NCI-H510A (cell line): ENCODE results near the gene PIGN.
"Not testable (repeated sequence)": the region's sequence is repeated elsewhere in the genome, so short reads cannot be mapped to it uniquely, and the experiment has no call there.

ENCODE experiments used
- DNase-seq: peaks from one replicate; lab custom pipeline; 2025; lab: John Stamatoyannopoulos, UW

The PIGN gene

DNA sequence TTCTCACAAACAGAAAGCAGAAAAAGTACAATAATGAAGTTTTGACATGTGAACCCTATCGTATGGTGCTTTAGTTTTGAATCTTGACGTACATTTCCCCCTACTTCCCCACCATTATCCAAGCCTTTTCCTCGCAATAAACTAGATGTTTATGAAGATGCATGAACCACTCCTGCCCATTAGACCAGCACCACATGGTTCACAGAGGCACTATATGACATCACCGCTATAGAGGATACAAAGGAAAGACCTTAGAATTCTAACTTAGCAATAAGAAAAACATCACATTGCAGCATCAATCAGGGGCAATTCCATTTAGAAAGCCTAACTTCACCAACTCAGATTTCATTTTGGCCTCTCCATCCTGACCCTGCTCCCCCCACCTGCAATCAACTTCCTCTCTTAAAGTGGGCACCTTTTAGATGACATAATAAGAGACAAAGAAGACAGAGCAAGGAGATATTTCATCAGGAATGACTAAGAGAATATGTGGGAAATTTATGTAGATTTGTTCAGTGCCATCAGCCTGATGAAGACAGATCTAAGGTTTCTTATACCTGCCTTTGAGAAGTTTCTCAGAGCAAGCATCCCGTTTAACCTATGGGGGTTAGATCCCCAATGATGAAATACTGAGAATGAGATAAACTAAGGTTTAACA lies 124.9 kb downstream of the PIGN start:
- no peak for DNase-seq

DNA sequence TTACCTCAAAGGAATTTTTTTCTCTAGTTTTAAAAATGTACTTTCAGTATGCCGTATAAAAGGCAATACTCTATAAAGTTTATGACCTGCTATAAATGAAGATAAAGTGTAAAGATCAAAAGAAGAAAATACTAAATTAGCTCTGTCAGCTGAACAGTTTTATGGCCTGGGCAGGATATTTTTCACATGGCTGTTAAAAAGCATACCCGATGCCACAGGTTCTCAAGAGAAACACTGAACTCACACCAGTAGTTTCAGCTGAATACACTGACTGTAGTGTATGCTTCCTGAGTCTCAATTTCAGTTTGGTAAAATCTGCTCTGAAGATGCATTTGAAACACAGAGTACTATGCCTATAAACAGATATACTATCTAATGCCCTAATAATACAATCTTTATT lies 126.0 kb downstream of the PIGN start:
- no peak for DNase-seq

- no peak for DNase-seq
Observed at GRCh38 chr18:62054929-62055498, 131.8 kb downstream of the PIGN start.

DNA sequence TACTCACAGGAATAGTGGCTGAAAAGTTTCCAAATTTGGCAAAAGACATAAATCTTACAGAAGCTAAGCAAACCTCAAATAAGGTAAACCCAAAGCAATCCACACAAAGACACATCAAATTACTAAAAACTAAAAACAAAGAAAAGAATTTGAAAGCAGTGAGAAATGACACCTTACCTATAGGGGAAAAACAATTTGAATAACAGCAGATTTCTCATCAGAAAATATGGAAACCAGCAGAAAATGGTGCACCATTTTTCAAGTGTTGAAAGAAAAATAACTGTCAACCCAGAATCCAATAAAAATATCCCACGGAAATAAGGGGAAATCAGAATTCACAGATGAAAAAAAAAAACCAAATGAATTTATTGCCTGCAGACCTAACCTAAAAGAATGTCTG lies 138.6 kb downstream of the PIGN start:
- no peak for DNase-seq

DNA sequence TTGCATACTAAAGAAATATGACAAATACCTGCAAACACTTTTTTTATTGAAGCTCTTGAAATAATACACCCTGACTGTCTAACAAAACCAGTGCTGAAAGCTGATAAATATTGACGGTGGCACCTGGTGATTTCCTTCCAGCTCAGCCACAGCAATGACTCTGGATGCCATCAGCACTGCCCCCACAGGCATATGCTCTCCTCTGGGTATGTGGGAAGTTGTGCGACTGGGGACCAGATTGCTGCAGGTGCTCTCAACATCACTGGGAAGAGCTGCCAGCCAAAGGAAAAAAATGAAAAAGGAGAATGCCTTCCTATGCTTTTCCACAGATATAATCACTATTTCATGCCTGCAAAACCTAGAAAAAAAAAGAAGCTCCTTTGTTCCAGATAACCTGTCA lies 141.5 kb downstream of the PIGN start:
- no peak for DNase-seq

- no peak for DNase-seq
Observed at GRCh38 chr18:62044490-62045000, 142.3 kb downstream of the PIGN start.

- DNase-seq: no peak
Observed at GRCh38 chr18:62037989-62038778, 148.7 kb downstream of the PIGN start.

GRCh38 chr18:62037012-62037742 lies 149.7 kb downstream of the PIGN start:
- DNase-seq: no peak

DNA sequence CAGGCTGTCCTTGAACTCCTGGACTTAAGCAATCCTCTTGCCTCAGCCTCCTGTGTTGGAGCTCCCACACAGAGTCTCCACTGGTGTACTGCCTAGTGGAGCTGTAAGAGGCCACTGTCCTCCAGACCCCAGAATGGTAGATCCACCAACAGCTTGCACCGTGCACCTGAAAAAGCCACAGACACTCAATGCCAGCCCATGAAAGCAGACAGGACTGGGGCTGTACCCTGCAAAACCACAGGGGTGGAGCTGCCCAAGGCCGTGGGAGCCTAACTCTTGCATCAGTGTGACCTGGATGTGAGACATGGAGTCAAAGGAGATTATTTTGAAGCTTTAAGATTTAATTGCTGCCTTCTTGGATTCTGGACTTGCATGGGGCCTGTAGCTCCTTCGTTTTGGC lies 152.6 kb downstream of the PIGN start:
- DNase-seq: not testable (repeated sequence)

- DNase-seq: no peak
Observed at GRCh38 chr18:62033756-62034155, 153.1 kb downstream of the PIGN start.

DNA sequence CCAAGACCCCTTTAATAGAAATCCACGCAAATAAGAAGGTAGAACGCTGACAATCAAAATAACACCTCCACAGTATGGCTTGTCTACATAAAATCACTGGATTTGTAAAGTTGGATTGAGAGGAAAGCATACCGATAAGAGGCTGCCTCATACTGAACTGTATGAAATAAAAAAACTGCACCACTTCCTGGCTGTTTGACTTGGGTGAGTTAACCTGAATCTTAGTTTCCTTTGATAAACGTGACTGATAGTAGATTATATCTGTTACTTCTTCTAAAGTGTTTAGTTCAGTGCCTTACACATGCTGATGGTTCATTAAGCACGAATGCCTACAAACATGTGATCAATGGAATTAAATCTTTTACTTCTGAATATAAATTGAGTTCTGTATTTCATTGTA lies 153.6 kb downstream of the PIGN start:
- no peak for DNase-seq

GRCh38 chr18:62030091-62030985 lies 156.5 kb downstream of the PIGN start:
- no peak for DNase-seq

DNA sequence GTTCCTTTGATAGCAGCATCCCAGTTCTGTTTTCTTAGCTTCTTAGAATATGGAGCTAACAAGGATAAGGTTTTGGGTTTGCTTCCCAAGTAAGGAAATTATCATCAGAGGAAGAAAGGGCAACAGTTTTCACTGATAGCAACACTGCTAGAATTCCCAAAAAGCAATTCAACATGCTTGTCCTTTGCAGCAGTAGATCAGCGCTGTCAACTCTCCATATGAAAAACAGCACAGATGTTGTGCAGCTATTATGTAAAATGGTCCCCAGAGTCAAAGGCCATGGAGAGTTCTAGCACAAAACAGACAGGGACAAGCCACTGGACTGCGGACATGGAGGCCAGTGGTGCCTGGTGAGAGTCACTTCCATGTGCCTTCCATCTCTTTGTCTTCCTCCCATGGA lies 158.1 kb downstream of the PIGN start:
- no peak for DNase-seq

DNA sequence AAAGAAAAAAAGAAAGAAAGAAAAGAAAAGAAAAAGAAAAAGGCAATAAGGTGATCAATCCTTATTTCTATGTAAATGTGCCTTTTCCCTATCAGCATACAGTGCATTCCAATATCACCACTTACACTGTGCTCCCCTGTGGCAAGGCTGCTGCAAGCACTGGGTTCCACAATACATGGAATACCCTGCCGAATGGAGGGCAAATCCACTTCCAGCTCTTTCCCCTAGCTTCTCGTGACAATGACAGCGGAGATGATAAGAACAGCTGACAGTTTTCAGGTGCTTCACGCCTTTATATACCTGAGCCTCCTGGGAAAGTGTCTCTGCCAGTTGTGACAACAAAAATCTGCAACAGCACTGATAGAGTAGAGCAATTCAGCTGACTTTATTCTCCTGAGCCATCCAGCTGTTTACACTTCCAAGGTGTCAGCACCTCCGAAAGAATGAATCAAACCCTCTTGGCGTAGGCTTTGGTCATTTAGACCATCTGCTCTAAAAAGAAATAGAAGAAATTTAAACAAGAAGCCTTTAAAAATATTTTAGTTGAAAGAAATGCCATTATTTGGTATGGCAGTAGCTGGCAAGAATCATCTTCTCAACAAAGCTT lies 158.8 kb downstream of the PIGN start:
- no peak for DNase-seq

DNA sequence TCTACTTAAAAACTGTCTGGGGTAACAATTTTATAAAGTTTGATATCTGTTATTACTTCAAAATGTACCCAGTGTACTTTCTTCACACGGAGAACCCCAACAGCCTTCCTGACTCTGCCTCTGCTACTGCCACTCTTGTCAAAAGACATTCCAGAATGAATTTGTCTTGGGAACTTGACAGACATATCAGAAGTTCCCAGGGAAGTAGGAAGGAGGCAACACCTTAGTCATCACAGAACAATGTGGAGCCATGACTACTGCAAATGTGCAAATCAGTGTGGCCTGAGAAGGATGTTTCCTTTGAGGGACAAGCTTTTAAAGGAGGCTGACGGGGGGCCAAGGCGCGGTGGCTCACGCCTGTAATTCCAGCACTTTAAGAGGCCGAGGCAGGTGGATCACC lies 160.3 kb downstream of the PIGN start:
- DNase-seq: no peak

DNA sequence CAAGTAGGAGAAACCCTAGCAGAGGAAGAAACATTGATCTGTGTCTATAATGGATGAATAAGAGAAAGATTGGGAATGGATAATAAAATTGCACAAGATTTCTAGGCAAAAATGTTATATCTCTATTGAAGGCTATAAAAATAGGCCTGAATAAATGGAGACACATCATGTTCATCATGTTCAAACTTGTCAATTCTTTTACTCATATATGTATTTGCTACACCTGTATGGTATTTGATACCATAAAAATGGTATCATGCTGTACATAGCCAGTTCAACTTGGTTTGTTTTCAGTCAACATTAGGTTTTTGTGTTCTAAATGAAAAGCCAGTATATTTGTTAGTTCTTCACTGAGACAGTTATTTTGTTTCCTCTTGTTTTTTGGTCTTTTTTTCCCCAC lies 161.9 kb downstream of the PIGN start:
- no peak for DNase-seq

DNA sequence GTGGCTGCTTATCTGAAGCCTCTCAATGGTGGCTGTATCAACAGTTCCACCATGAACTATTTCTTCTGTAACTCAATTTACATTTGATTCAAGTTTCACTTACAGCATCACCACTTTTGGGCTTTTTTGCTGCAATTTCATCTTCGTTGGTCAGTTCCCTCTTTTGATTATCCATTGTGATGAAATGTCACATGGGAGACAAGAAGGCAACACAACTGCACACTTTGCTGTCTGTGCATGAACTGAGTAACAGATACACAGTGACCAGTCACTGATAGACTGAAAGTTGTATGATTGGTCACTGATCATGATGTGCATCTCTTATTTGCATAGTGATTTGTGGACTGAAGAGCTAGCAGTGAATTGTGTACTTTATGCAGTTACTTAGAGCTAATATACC lies 163.3 kb downstream of the PIGN start:
- no peak for DNase-seq

DNA sequence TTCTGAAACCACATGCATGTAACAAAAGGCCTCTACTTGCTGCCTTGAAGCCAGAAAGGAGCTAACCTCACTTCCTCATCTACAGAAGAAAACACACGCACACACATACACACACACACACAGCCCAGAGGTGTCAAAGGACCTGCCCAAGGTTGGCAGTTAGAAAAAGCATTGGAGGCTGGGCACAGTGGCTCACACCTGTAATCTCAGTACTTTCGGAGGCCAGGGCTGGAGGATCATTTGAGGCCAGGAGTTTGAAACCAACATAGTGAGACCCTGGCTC lies 168.2 kb downstream of the PIGN start:
- no peak for DNase-seq

DNA sequence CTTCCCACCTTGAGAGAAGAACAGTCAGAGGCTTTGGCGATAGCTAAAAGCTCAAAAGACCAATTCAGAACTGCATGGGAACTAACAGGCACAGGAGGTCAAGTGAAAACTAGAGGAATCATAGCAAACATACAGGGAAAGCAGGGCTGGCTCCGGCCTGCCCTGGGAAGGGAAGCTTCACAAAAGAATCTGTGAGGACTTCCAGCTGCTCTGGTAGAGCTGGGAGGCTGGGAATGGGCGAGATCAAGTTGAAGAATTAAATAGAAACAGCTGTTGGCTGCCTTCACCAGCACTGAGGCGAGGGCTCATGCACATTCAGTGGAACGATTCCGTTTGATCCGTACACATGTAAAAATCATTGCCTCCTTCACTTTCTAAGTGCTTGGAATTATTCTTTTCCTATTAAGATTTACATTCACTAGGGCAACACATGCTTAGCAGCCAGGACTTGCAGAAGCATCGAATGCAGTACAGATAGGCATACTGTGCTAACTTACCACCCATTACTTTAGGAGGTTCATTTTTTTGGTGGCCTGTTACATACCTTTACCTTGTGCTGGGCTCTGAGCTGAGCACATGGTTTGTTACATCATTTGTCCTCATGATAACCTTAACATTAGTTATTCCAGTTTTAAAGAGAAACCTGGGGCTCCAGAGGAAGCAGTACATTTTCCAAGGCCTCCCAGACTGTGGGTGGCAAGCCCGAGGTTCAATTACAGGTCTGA lies 168.7 kb downstream of the PIGN start:
- no peak for DNase-seq

DNA sequence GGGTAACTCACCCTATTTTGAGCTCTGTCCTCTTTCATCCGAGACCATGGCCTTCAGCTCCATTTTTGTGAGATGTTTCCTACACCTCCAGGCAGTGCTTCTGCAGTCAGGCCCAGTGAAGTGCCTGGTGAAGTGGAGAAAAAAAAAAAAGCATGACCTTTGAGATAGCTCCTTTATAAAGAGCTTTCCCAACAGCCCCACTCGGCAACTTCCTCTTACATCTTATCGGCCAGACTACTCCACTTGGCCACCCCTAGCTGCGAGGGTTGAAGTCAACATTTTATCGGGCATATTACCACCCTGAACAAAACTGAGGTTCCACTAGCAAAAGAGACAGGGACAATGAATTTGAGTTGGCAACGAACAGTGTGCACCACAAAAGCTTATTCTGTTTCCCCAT lies 169.2 kb downstream of the PIGN start:
- DNase-seq: no peak

- DNase-seq: no peak
Observed at GRCh38 chr18:62011416-62011815, 175.4 kb downstream of the PIGN start.
